Esophagus muscularis mucosa (tissue), 4 donors: ENCODE results near the gene ATP13A2. TPM values are rescaled to one million over a fixed set of nuclear protein-coding genes. Genes with fewer than 3 reads are reported as not detected.

Experiments used
- DNase-seq: peaks from one replicate; pipeline ENCODE4 v3.0.0-alpha.2; 2017; ENCODE audit errors: extremely low spot score
- H3K27ac ChIP-seq, 4 donors: fragments of 200-600 bp; sonication (generic); replicated peaks in 1 of 4; 1 replicate in 3 of 4; 2 replicates in 1 of 4; pipeline ENCODE4 v1.5.1; 2016 to 2019; ENCODE audit warnings: mild to moderate bottlenecking in 1 of 4
- H3K27me3 ChIP-seq, 4 donors: fragments of 200-600 bp; sonication (generic); one replicate each; pipeline versions ENCODE4 v1.5.1 to v1.6.0; 2016 to 2019
- H3K36me3 ChIP-seq, 4 donors: fragments of 200-600 bp; sonication (generic); one replicate each; pipeline ENCODE4 v1.5.1; 2016 to 2019
- H3K4me1 ChIP-seq, 4 donors: fragments of 200-600 bp; sonication (generic); one replicate each; pipeline ENCODE4 v1.5.1; 2016 to 2019
- H3K4me3 ChIP-seq, 4 donors: fragments of 200-600 bp; sonication (generic); 1 replicate in 2 of 4; 2 replicates in 2 of 4; pipeline ENCODE4 v1.5.1; 2016 to 2019; ENCODE audit warnings: mild to moderate bottlenecking in 4 of 4, moderate library complexity in 1 of 4
- H3K9me3 ChIP-seq, 4 donors: fragments of 200-600 bp; sonication (generic); 1 replicate in 3 of 4; 2 replicates in 1 of 4; pipeline ENCODE4 v1.5.1; 2016 to 2019
- CTCF ChIP-seq, 3 experiments: fragments of 200-600 bp in 2 of 3; fragments of 450-650 bp in 1 of 3; sonication (generic) in 2 of 3; IDR thresholded peaks; one replicate each; pipeline ENCODE4 v1.5.1; 2017 to 2019; ENCODE audit warnings: antibody characterized with exemption in 3 of 3, mild to moderate bottlenecking in 2 of 3, moderate library complexity in 1 of 3
- EP300 ChIP-seq: sonication (generic); formaldehyde crosslinking; IDR thresholded peaks from one replicate; pipeline ENCODE4 v1.6.1; 2017; ENCODE audit warnings: antibody characterized with exemption
- POLR2A ChIP-seq: fragments of 450-650 bp; IDR thresholded peaks from one replicate; pipeline ENCODE4 v1.6.1; 2017; ENCODE audit warnings: antibody characterized with exemption, moderate library complexity, mild to moderate bottlenecking, low read depth
- POLR2AphosphoS5 ChIP-seq, 2 donors: sonication (generic); formaldehyde crosslinking; IDR thresholded peaks; one replicate each; pipeline ENCODE4 v1.6.1; 2017; ENCODE audit warnings: antibody characterized with exemption in 2 of 2
- WGBS: methylation state at CpG from one replicate; pipeline ENCODE4 v1.1.5; 2018; 5-methylcytosine and 5-hydroxymethylcytosine counted together
- intact Hi-C: fragments of 100-400 bp; cut with DNase I; formaldehyde crosslinking; loops from one replicate; pipeline ENCODE4 v1.15.1; 2023
- total RNA-seq, 4 donors: library from RNA; depleted of rRNA; stranded (reverse); fragments of >200 nt; gene quantifications; one replicate each; pipeline versions ENCODE4 v1.1.0 to v1.2.1, GENCODE V29; 2016

The ATP13A2 gene
- total RNA-seq, 4 donors from 2014 or later: 16.1 to 30.8 (median 23.2) TPM

GRCh38 chr1:17014671-17015567 is 3.2 kb upstream of the ATP13A2 start:
- DNase-seq: no peak
- Histone ChIP-seq H3K36me3 (peaks cover 24 to 30% (median 25%) of the 10 kb centered on the region in 4 donors), H3K27ac (no peak overlapping the region), H3K4me1 (peaks cover 21 to 23% (median 22%) of the 10 kb centered on the region in 4 donors), H3K4me3 (no peak overlapping the region), H3K27me3 (no peaks in the 10 kb centered on the region), H3K9me3 (no peaks in the 10 kb centered on the region)
- TF ChIP-seq CTCF (IDR thresholded peaks at IDR 0.05) (no peak), POLR2A (no peak)
- 62% methylated on average over 10 of the region's 10 CpGs for WGBS
- intact Hi-C loops: loop anchor here (5.0 kb wide), 1 partner anchor 32 kb away; no protein-coding TSS in a partner anchor

GRCh38 chr1:17013491-17014320 is 2.0 kb upstream of the ATP13A2 start:
- TF ChIP-seq CTCF (IDR thresholded peaks at IDR 0.05) (no peak), EP300 (no peak), POLR2AphosphoS5 (IDR thresholded peaks at IDR 0.05) (no peak), POLR2A (no peak)
- intact Hi-C loops: loop anchor here (5.0 kb wide), 1 partner anchor 34 kb away; no protein-coding TSS in a partner anchor
- H3K4me3 ChIP-seq: no peak overlapping the region
- 80% methylated on average over 13 of the region's 13 CpGs for WGBS
- DNase-seq: no peak
- no peaks in the 10 kb centered on the region for H3K9me3 ChIP-seq
- H3K27ac ChIP-seq: no peak overlapping the region
- H3K27me3 ChIP-seq: no peaks in the 10 kb centered on the region
- H3K36me3 ChIP-seq: peaks cover 12 to 18% (median 13%) of the 10 kb centered on the region in 4 donors
- H3K4me1 ChIP-seq: peaks cover 27 to 30% (median 29%) of the 10 kb centered on the region in 4 donors

GRCh38 chr1:17012775-17013490 is 1.2 kb upstream of the ATP13A2 start:
- WGBS: 57% methylated on average over 7 of the region's 9 CpGs
- Histone ChIP-seq H3K4me3 (no peak overlapping the region), H3K4me1 (peaks cover 27 to 30% (median 29%) of the 10 kb centered on the region in 4 donors), H3K36me3 (peaks cover 4 to 10% (median 5%) of the 10 kb centered on the region in 4 donors), H3K27ac (no peak overlapping the region), H3K27me3 (no peaks in the 10 kb centered on the region), H3K9me3 (no peaks in the 10 kb centered on the region)
- intact Hi-C loops: loop anchor here (5.0 kb wide), 1 partner anchor 34 kb away; no protein-coding TSS in a partner anchor
- no peak for TF ChIP-seq CTCF (IDR thresholded peaks at IDR 0.05)
- TF ChIP-seq POLR2A: no peak
- TF ChIP-seq POLR2AphosphoS5 (IDR thresholded peaks at IDR 0.05): no peak
- TF ChIP-seq EP300: no peak
- no peak for DNase-seq

GRCh38 chr1:17011092-17011438 is 663 bp downstream of the ATP13A2 start:
- Histone ChIP-seq H3K27ac (peak overlapping the region; percentile 49 to 73 (median 61)), H3K27me3 (no peaks in the 10 kb centered on the region), H3K4me3 (peak overlapping the region; percentile 67 to 94 (median 86)), H3K9me3 (no peaks in the 10 kb centered on the region), H3K4me1 (peaks cover 27 to 30% (median 29%) of the 10 kb centered on the region in 4 donors), H3K36me3 (peaks cover 0 to 6% (median under 1%) of the 10 kb centered on the region in 4 donors)
- intact Hi-C loops: loop anchor here (5.0 kb wide), 1 partner anchor 36 kb away; no protein-coding TSS in a partner anchor
- TF ChIP-seq POLR2AphosphoS5 (IDR thresholded peaks at IDR 0.05) (no peak), CTCF (IDR thresholded peaks at IDR 0.05) (no peak), EP300 (no peak), POLR2A (no peak)
- DNase-seq: no peak
- 0% methylated on average over 1 of the region's 15 CpGs for WGBS
